Type B pancreatic cell (in vitro differentiated cells): ENCODE data around the gene MAP4K1. TPM values are rescaled to one million over a fixed set of nuclear protein-coding genes. Genes with fewer than 3 reads are reported as not detected.

Experiments used
- DNase-seq: peaks from one replicate; pipeline ENCODE4 v3.0.0; 2021; ENCODE audit warnings: mixed read lengths; ENCODE audit not compliant: unreplicated experiment; ENCODE audit errors: extremely low spot score
- H3K27ac Mint-ChIP-seq: 2 replicates; pipeline ENCODE4 v1.8.0; 2021; ENCODE audit warnings: mild to moderate bottlenecking, mixed read lengths
- H3K27me3 Mint-ChIP-seq: 2 replicates; pipeline ENCODE4 v1.8.0; 2021; ENCODE audit warnings: mixed read lengths
- H3K36me3 Mint-ChIP-seq: 2 replicates; pipeline ENCODE4 v1.8.0; 2021; ENCODE audit warnings: mixed read lengths
- H3K4me1 Mint-ChIP-seq: one replicate; pipeline ENCODE4 v1.8.0; 2021; ENCODE audit warnings: mixed read lengths; ENCODE audit not compliant: unreplicated experiment
- H3K4me3 Mint-ChIP-seq: 2 replicates; pipeline ENCODE4 v1.8.0; 2021; ENCODE audit warnings: mild to moderate bottlenecking, mixed read lengths
- H3K9me3 Mint-ChIP-seq: 2 replicates; pipeline ENCODE4 v1.8.0; 2021; ENCODE audit warnings: mixed read lengths
- CTCF ChIP-seq: fragments of 200-600 bp; sonication (generic); conservative IDR thresholded peaks from 2 replicates; pipeline ENCODE4 v1.5.0; 2021; ENCODE audit warnings: antibody characterized with exemption, mild to moderate bottlenecking
- total RNA-seq: library from RNA; stranded (reverse); gene quantifications from 2 replicates; pipeline ENCODE4 v1.2.1, GENCODE V29; 2021; ENCODE audit warnings: low replicate concordance

Gene MAP4K1
- total RNA-seq, 1 donor from 2014 or later, result 2.4 TPM

GRCh38 chr19:38661136-38661535, 43.4 kb upstream of the MAP4K1 start:
- H3K9me3 Mint-ChIP-seq, result no peaks in the 10 kb centered on the region
- peak overlapping the region; percentile 100 for H3K27ac Mint-ChIP-seq

DNA sequence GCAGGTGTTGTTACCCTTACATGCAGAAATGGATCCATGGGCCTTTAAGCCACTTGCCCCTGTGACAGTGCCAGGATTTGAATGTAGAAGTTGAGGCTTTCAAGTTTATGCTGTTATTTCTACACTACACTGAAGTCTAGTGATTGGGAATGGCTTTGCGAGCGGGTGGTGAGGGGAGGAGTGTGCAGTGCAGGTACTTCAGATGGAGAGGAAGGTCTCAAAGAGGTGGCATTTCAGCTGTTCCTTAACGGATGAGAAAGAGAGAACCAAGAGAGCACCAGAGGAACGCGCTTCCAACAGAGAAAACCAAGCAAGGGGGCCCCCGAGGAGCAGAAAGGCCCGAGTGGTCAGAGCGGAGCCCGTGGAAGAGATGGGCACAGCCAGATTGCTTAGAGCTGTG, 43.0 kb upstream of the MAP4K1 start:
- Mint-ChIP-seq H3K27me3 (no peaks in the 10 kb centered on the region), H3K27ac (peak overlapping the region; percentile 100), H3K4me1 (peaks cover 72% of the 10 kb centered on the region), H3K9me3 (no peaks in the 10 kb centered on the region), H3K36me3 (peaks cover 29% of the 10 kb centered on the region), H3K4me3 (peak overlapping the region; percentile 64)
- DNase-seq, result no peak
- TF ChIP-seq CTCF, result no peak

More at GRCh38 chr19:38661136-38661535, 43.4 kb upstream of the MAP4K1 start:
- TF ChIP-seq CTCF, result no peak
- Mint-ChIP-seq H3K4me1 (peaks cover 72% of the 10 kb centered on the region), H3K4me3 (peak overlapping the region; percentile 64), H3K36me3 (peaks cover 29% of the 10 kb centered on the region), H3K27me3 (no peaks in the 10 kb centered on the region)
- no peak for DNase-seq

DNA sequence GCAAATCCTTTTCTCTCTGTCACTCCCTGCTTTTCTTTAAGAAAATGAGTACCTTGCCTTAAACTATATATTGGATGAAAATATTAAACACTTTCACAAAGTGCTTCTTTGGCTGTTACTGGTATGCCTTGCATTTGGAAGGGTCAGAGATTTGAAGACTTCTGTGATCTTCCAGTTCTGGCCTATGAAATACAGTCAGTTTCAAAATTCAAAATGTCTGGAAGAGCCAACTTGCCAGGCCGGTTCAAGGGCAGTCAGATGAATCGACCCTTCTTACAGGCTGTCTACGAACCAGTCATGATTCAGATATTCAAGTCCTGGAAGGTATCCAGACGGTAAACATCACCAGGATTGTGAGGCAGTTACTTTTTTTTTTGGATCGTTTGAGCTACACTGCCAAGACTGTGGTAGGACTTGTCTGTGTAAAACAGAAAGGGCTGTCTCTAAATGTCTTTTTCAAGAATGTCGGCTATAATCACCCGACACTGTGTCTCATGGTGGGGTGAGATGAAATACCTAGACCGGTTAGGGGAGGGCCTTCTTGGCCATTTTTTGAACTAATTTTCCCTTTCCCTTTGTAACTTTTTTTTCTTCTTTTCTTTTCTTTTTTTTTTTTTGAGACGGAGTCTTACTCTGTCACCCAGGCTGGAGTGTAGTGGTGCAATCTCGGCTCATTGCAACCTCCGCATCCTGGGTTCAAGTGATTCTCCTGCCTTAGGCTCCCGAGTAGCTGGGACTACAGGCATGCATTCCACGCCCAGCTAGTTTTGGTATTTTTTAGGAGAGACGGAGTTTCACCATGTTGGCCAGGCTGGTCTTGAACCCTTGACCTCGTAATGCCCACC, 40.9 kb upstream of the MAP4K1 start:
- no peak for DNase-seq
- TF ChIP-seq CTCF, result no peak
- H3K27ac Mint-ChIP-seq, result peak overlapping the region; percentile 100
- H3K4me3 Mint-ChIP-seq, result peak overlapping the region; percentile 83
- peaks cover 70% of the 10 kb centered on the region for H3K4me1 Mint-ChIP-seq
- H3K27me3 Mint-ChIP-seq, result no peaks in the 10 kb centered on the region
- H3K9me3 Mint-ChIP-seq, result no peaks in the 10 kb centered on the region
- peaks cover 33% of the 10 kb centered on the region for H3K36me3 Mint-ChIP-seq

DNA sequence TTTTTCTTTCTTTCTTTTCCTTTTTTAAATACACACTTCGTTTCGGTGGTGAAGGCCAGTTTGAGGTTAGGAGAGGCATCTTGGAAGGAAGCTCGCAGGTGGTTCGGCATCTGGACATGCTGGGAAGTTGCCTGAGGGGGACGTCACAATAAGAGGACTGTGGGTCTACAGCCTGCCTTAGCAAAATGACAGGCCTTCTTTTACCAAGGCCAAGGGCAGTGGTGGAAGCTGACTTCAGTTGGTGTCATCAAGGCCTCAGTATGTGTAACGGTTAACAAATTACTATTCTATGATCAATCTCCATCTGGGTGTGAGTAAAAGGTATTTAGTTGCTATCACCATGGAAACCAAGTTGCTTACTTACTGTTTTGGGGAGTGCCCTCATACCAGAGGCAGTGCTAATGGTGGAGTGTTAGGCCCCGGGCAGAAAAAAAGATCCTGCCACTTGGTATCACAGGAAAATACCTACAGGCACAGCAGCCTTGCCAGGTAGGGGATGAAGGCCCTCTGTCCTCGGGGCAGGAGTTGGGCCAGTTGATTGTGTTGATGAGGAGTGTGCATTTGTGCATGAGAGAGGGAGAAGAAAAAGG, 40.0 kb upstream of the MAP4K1 start:
- Mint-ChIP-seq H3K4me3 (peak overlapping the region; percentile 83), H3K36me3 (peaks cover 33% of the 10 kb centered on the region), H3K9me3 (no peaks in the 10 kb centered on the region), H3K27ac (peak overlapping the region; percentile 100), H3K4me1 (peaks cover 71% of the 10 kb centered on the region), H3K27me3 (no peaks in the 10 kb centered on the region)
- no peak for DNase-seq
- no peak for TF ChIP-seq CTCF

DNA sequence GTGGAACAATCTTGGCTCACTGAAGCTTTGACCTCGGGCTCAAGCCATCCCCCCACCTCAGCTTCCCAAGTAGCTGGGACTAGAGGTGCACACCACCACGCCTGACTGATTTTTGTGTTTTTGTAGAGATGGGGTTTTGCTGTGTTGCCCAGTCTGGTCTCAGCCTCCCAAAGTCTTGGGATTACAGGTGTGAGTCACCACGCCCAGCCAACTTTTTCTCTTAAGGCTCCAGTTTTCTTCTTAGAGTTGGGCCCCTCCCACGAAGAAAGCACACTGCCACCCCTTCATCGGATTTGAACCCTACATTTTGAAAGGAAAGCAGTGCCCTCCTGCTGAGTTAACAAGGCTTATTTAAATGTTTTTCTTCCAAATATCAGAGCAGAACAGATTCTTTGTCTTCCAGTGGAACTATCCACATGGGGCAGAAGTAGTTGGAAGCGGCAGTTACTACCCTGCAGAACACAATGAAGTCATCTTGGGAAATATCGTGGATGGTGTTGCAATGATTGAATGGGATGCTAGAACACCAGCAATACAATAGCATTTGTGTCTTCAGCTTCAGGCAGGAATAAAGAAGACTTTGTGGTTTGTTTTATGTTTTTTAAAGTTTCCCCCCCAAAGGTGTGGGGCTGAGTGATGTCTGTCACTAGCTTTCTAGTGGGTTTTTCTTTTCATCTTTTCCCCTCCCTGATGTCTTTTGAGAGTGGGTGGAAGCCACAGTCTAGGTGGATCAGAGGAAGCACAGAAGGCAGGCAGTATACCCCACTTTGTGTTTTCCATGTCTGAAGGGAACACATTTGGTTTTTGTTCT, 38.6 kb upstream of the MAP4K1 start:
- no peak for TF ChIP-seq CTCF
- H3K27ac Mint-ChIP-seq, result peak overlapping the region; percentile 100
- no peaks in the 10 kb centered on the region for H3K9me3 Mint-ChIP-seq
- H3K4me3 Mint-ChIP-seq, result peak overlapping the region; percentile 63
- H3K36me3 Mint-ChIP-seq, result peaks cover 27% of the 10 kb centered on the region
- peaks cover 74% of the 10 kb centered on the region for H3K4me1 Mint-ChIP-seq
- H3K27me3 Mint-ChIP-seq, result no peaks in the 10 kb centered on the region
- no peak for DNase-seq
